ENCODE data around the gene DHH. TPM values are rescaled to one million over a fixed set of nuclear protein-coding genes. Genes with fewer than 3 reads are reported as not detected.

Gene DHH
- total and polyA plus RNA-seq, 10 of the 15 experiments (the other 5 are each of a cell fraction or from before 2014, with no cell fraction given): 0.01 TPM; not detected in 9

- Histone ChIP-seq H4K20me1 (ENCODE audit: control insufficient read depth, insufficient read depth) (peaks cover 27% of the 10 kb centered on the region), H3K9ac (ENCODE audit: control insufficient read depth, insufficient read depth, low read length) (no peak overlapping the region), H3K79me2 (ENCODE audit: control insufficient read depth, insufficient read depth, low read length) (peaks cover 35% of the 10 kb centered on the region), H3K4me3 (no peak overlapping the region), H3K36me3 (ENCODE audit: control insufficient read depth in 2 of 2, insufficient read depth in 2 of 2, low read length in 1 of 2) (peaks cover 42 to 63% of the 10 kb centered on the region in 2 experiments), H2AFZ (ENCODE audit: control insufficient read depth, low read depth, low read length) (no peak overlapping the region), H3K27me3 (replicated peaks in 1 of 2; ENCODE audit: control insufficient read depth in 2 of 2, insufficient read depth in 2 of 2, low read length in 1 of 2) (no peaks in the 10 kb centered on the region), H3K4me2 (ENCODE audit: control insufficient read depth, insufficient read depth) (no peak overlapping the region), H3K27ac (ENCODE audit: control insufficient read depth, insufficient read depth) (no peak overlapping the region), H3K4me1 (ENCODE audit: control insufficient read depth, insufficient read depth, low read length) (peaks cover 6% of the 10 kb centered on the region; the same call in 1 of the 2 replicates), H3K9me3 (replicated peaks; ENCODE audit: control insufficient read depth, insufficient read depth, low read length) (no peaks in the 10 kb centered on the region)
- intact Hi-C loops (cut with micrococcal nuclease; ENCODE audit: unreplicated experiment) (no loop called here), in situ Hi-C loops (cut with MboI) (no loop called here)
- no peak for ATAC-seq
- ChIA-PET SMC1A (ENCODE audit: uncharacterized antibody, unreplicated experiment) (no interaction called here), CTCF (interaction anchor here (1.1 kb wide), 1 partner anchor 9 kb away, joined by 3 read pairs; no protein-coding TSS in a partner anchor), RAD21 (ENCODE audit: unreplicated experiment) (no interaction called here), POLR2A (no interaction called here)
- no peak for FAIRE-seq
- 98% methylated on average over 16 of the region's 16 CpGs for WGBS (ENCODE audit: insufficient coverage, insufficient replicate concordance, low lambda C conversion rate, missing lambda C conversion rate)
- BruUV-seq (replicated peaks): TSS peak; percentile 19
- no peak for DNase-seq (ENCODE audit: low read depth, low spot score)
- TF ChIP-seq IRF3 (IDR thresholded peaks at IDR 0.05): no peak
- no peak for TF ChIP-seq RB1 (IDR thresholded peaks at IDR 0.05; ENCODE audit: borderline replicate concordance)
- no peak for TF ChIP-seq PRDM15 (CRISPR knock-in tag; IDR thresholded peaks at IDR 0.05)
- TF ChIP-seq EED (IDR thresholded peaks at IDR 0.05; ENCODE audit: low read depth): no peak
- no peak for TF ChIP-seq CUX1 (IDR thresholded peaks at IDR 0.05; ENCODE audit: insufficient replicate concordance, low read depth, low read length)
- no peak for TF ChIP-seq CHD1 (IDR thresholded peaks at IDR 0.05; ENCODE audit: low read depth, low read length)
- TF ChIP-seq ZSCAN29 (IDR thresholded peaks at IDR 0.05): no peak
- TF ChIP-seq ATF2 (IDR thresholded peaks at IDR 0.05; ENCODE audit: low read length): no peak
- TF ChIP-seq SMAD5 (IDR thresholded peaks at IDR 0.05; ENCODE audit: low read depth): no peak
These were observed 42.0 kb downstream of the DHH start for GRCh38 chr12:49052451-49053208.
